ENCODE results near the gene PUS1.
"Not testable (repeated sequence)": the region's sequence is repeated elsewhere in the genome, so short reads cannot be mapped to it uniquely, and the experiment has no call there.

The PUS1 gene

DNA sequence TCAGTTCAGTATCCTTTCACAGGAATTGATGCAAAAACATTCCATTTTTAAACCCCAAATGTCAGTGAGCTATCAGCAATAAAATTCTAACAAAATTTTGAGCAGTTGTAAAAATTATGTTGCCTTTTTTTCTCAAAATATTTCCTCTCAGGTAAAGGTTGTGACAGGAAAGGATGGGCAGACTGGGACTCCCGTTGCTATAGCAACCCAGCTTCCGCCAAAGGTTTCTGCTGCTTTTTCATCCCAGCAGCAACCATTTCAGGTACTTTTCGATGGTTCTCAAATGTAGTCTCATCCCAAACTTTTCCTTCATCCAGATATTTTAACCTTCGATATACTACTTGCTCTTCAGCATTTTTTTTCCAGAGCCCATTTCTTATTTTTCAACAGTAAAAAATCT is 34.3 kb downstream of the PUS1 start:
- no peak for FAIRE-seq

- no peak for FAIRE-seq
Observed at GRCh38 chr12:131965073-131965472, 36.0 kb downstream of the PUS1 start.

GRCh38 chr12:131971226-131971625 is 42.1 kb downstream of the PUS1 start:
- no peak for FAIRE-seq

- FAIRE-seq = no peak
Observed at GRCh38 chr12:131975228-131975627, 46.2 kb downstream of the PUS1 start.

DNA sequence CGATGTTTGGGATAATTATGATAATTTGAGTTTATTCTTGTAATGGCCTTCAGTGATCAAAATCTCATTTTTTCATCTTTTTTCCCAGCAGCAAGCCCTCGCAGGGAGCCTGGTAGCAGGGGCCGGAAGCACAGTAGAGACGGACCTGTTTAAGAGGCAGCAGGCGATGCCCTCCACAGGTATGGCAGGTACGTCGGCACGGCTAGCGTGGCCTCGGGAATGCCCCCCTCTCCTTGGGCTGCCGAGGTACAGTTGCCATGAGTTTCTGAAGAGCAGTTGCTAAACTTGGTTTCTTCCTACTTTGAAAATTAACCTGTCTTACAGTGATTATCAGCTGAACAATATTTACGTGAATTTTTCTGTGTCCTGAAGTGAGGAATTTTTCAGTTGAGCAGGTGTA is 50.5 kb downstream of the PUS1 start:
- no peak for FAIRE-seq

DNA sequence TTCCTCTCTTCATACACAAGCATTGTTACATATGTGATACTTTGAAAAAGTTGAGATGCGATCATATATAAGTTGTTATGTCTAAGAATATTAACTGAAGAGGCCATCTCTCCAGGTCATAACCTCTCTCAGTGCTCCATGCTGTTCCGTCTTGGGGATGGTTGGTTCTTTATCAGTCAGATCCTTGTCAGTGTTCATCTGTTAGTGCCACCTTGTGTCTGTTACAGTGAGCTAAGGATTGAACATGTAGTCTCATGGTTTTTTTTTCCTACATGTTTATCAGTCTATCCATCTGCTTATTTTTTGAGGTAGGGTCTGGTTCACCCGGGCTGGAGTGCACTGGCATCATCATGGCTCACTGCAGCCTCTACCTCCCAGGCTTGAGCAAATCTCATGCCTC is 51.2 kb downstream of the PUS1 start:
- FAIRE-seq = no peak

GRCh38 chr12:131981388-131981787 is 52.3 kb downstream of the PUS1 start:
- no peak for FAIRE-seq

DNA sequence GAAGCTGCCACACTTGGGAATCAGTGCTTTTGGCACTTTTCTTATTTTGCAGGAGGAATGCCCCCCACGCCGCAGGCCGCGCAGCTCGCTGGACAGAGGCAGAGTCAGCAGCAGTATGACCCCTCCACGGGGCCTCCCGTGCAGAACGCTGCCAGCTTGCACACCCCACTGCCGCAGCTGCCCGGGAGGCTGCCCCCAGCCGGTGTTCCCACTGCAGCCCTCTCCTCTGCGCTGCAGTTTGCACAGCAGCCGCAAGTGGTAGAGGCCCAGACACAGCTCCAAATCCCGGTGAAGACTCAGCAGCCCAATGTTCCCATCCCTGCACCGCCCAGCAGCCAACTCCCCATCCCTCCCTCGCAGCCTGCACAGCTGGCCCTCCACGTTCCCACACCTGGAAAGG is 53.0 kb downstream of the PUS1 start:
- no peak for FAIRE-seq

DNA sequence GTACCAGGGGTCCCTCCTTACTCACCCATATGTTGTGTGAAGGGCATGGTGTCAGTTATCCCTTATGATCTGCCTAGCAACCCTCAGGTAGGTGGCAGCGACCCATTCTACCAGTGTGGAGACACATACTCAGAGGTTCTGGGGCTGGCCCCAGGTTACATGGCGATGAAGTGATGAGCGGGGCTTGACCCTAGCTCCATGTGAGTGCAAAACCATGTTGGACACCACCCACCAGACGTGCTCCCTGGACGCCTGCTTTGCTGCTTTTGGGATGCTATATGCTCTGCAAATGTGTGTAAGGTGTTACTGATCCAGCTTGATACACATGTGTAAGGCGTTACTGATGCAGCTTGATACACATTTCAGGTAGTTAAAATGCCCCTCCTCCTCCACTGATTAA is 54.0 kb downstream of the PUS1 start:
- no peak for FAIRE-seq

- no peak for FAIRE-seq
Observed at GRCh38 chr12:131983554-131983953, 54.5 kb downstream of the PUS1 start.

DNA sequence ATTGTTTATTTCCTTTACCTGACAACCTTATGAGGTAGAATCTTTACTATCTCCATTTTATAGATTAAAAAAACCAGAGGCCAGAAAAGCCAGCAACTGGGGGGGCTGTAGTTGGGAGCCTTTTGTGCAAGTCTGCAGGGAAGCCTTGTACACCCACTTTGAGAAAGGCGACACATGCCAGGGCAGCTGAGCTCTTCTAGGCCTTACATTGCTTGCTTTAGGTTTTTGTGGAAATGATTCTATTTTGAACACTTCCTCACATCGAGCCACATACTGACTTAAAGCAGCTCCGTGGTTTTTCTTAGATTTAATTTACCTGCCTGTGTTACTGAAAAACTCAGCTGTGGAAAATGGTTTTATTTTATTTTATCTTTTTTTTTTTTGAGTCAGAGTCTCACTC is 55.3 kb downstream of the PUS1 start:
- no peak for FAIRE-seq

GRCh38 chr12:131985510-131985875 is 56.4 kb downstream of the PUS1 start:
- not testable (repeated sequence) for FAIRE-seq

DNA sequence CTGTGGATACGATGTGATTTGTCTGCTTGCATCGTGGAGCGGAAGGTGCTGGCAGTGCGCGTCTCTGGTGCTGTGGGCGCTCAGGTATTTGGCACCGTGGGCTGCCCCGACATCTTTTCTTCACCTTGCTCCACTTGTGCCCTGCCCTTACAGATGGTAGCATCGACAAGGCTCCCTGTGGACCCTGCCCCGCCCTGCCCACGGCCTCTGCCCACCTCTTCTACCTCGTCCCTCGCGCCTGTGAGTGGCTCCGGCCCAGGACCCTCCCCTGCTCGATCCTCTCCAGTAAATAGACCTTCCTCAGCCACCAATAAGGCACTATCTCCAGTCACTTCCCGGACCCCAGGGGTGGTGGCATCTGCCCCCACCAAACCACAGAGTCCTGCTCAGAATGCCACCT is 57.3 kb downstream of the PUS1 start:
- FAIRE-seq = no peak

- FAIRE-seq = no peak
Observed at GRCh38 chr12:131986910-131987309, 57.8 kb downstream of the PUS1 start.

DNA sequence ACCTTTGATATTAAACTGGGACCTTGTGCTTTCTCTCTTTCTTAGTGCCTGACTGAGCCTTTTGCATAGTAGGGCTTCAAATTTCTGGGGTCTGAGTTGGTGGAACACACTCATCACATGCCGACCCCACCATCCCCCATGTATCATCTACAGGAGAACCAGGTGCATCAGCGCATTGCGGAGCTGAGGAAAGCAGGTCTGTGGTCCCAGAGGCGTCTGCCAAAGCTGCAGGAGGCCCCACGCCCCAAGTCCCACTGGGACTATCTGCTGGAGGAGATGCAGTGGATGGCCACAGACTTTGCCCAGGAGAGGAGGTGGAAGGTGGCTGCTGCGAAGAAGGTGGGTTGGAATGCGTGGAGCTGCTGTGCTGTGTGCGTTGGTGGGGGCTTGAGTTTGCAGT is 58.5 kb downstream of the PUS1 start:
- FAIRE-seq = no peak

GRCh38 chr12:131988054-131988796 is 59.1 kb downstream of the PUS1 start:
- no peak for FAIRE-seq

DNA sequence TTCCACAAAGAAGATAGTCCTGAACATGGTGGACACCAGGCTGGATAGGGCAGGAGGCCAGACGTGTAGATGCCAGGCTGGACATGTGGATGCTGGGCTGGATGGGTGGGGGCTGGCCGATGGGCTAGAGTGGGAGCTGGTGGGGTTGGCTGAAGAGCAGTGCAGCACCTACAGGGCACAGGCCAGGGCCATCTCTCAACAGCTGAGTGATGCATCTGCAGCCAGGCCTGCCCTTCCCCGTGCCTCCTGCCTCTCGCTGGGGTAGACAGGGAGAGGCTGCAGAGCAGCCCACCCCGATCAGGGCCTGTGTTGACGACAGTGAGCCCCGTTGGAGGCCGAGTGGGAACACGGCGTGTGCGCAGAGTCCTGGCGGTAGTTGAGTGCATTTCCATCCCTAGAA is 59.9 kb downstream of the PUS1 start:
- no peak for FAIRE-seq

DNA sequence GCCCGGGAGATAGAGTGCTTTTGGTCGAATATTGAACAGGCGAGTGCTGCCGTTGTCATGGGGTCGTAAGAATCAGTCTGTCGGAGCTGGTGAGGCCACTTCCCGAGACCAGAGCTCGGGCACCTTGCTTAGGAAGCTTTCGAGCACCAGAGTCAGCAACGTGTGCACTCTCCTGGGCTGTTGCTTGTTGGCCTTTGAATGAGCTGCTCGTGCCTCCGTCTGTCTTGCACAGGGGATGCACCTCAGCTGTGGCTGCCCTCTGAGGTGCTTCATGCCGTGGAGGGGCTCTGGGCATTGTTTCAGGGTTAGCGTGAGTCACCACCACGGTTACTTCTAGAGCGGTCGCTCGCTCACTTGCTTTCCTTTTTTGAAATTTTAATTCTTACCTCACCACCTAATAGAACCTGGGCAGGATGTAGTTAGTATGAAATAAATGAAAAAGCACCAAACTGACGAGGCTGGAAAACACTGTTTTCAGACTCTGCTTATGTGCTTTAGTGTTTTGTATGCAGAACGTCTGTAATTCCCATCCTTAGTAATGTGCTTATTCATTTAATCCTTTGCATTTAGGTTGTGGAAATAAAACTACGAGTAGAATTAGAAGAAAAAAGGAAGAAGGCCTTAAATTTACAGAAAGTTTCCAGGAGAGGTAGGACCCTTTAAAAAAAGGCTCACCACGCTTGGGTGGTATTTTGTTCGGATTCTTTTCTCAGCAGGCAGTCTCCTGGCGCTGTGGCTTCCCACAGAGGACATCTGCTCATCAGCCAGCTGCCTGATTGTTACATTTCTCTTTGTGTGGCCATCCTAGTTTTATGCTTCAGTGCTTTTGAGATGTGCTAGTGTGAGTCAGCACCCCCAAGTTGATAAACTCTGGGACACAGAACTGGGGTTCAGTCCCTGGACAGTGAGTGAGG is 61.2 kb downstream of the PUS1 start:
- no peak for FAIRE-seq

GRCh38 chr12:131990980-131991305 is 61.9 kb downstream of the PUS1 start:
- FAIRE-seq = no peak

GRCh38 chr12:131991816-131992430 is 62.8 kb downstream of the PUS1 start:
- no peak for FAIRE-seq

DNA sequence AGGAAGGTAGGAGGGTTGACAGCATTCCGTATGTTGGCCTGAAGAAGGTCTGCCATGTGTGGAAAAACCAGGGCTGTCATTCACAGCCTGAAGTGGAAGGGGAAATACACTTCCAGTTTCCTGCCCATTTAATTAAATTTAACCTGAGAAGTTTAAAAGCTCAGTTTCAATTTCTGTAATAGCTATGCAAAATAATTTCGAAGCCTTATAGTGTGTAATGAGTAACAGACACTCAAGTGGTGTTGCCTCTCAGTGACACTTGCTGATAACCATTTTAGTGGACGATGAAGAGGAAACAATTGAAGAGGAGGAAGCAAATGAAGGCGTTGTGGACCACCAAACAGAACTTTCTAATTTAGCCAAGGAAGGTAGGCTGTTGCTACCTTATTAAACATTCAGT is 65.5 kb downstream of the PUS1 start:
- no peak for FAIRE-seq

Data from TTC549 (cell line).